ENCODE data around the gene PRSS38. TPM values are rescaled to one million over a fixed set of nuclear protein-coding genes. Genes with fewer than 3 reads are reported as not detected.
A peak's percentile ranks its signal among the peaks of the same experiment; 100 is the strongest.

PRSS38 gene
- total RNA-seq, 1 experiment from 2014 or later: not detected

DNA sequence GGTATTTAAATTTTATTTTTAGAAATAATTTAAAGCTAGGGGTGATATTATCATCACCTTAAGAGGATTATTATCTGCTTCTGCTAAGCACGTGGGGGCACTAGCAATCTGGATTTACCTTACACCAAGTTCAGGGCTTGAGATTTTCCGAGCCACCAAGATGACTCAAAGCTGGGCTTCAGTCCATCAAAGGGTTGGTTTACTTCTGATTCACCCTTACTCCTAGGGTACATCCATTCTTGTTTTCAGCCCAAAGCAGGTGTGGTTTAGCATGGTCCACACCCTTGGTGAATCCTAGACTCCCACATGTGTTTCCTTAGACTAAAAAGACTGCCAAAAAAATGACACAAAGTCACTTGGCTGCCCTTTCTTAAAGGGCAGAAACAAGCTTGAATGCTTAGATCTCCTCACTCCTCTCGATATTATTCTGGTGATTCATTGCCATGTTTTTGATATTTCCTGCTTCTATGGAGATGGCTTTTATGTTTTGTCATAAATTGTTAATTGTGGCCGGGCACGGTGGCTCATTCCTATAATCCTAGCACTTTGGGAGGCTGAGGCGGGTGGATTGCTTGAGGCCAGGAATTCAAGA, 9.8 kb upstream of the PRSS38 start (continued):
- TF ChIP-seq CBX3 (IDR thresholded peaks at IDR 0.05; ENCODE audit: low read depth) (peak; percentile 76; the same call in 1 of the 2 replicates), FOSL1 (IDR thresholded peaks at IDR 0.05; ENCODE audit: low read depth) (peak; percentile 88)
- TF ChIP-seq, protein P1, sequence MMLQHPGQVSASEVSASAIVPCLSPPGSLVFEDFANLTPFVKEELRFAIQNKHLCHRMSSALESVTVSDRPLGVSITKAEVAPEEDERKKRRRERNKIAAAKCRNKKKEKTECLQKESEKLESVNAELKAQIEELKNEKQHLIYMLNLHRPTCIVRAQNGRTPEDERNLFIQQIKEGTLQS (IDR thresholded peaks at IDR 0.05): no peak

DNA sequence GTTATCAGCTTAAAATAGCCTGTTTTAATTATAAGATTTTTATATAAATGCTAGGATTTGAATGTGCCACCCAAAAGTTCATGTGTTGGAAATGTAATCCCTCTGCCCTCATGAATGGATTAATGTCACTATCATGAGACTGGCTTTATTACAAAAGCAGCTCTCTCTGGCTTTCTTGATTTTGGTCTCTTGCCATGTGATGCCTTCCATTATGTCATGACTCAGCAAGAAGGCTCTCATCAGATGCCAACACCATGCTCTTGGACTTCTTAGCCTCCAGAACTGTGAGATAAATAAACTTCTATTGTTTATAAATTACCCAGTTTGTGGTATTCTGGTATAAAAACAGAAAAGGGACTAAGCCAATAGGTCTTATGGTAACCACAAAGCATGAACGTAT, 6.9 kb upstream of the PRSS38 start:
- Histone ChIP-seq H3K27me3 (ENCODE audit: insufficient read depth, low read length) (no peaks in the 10 kb centered on the region), H3K9me3 (ENCODE audit: control insufficient read depth in 1 of 2, insufficient read depth in 1 of 2, low read depth in 1 of 2, low read length in 2 of 2) (no peaks in the 10 kb centered on the region; a peak in 1 of 4 replicates), H3K27ac (ENCODE audit: low read depth, low read length) (no peak overlapping the region), H3K4me2 (ENCODE audit: low read length) (no peak overlapping the region), H3K4me3 (replicated peaks in 1 of 2; ENCODE audit: low read depth in 1 of 2, low read length in 2 of 2) (no peak overlapping the region), H4K20me1 (ENCODE audit: insufficient read depth) (no peaks in the 10 kb centered on the region), H3K36me3 (ENCODE audit: control insufficient read depth in 1 of 2, insufficient read depth in 2 of 2, low read length in 2 of 2) (no peaks in the 10 kb centered on the region), H3K79me2 (ENCODE audit: insufficient read depth, low read length) (no peaks in the 10 kb centered on the region), H3K9ac (ENCODE audit: low read length) (no peak overlapping the region), H2AFZ (ENCODE audit: low read depth, low read length, poor library complexity, severe bottlenecking) (peak overlapping the region; percentile 44), H3K9me2 (ENCODE audit: insufficient read depth) (no peaks in the 10 kb centered on the region), H3K4me1 (ENCODE audit: control insufficient read depth in 1 of 2, insufficient read depth in 2 of 2, low read length in 2 of 2) (peaks cover 9 to 24% of the 10 kb centered on the region in 2 experiments)
- DNase-seq (ENCODE audit: low read depth, low spot score) (no peak), ATAC-seq (no peak)
- intact Hi-C loops (cut with micrococcal nuclease): no loop called here
- POLR2A ChIA-PET: no interaction called here
- BruUV-seq (replicated peaks): no TSS peak
- RAD21 ChIA-PET (ENCODE audit: low non-redundant PET in 1 of 2, low total read pairs in 2 of 2, uncharacterized antibody in 2 of 2, unreplicated experiment in 2 of 2): no interaction called here
- CTCF ChIA-PET: no interaction called here
- TF ChIP-seq TCF7L2 (IDR thresholded peaks at IDR 0.05; ENCODE audit: borderline replicate concordance, extremely low read depth, insufficient read depth, insufficient read length) (no peak), FOSL1 (IDR thresholded peaks at IDR 0.05; ENCODE audit: low read depth) (no peak), YY1 (IDR thresholded peaks at IDR 0.05; ENCODE audit: extremely low read depth, insufficient replicate concordance, low read depth, low read length) (no peak), SRF (IDR thresholded peaks at IDR 0.05; ENCODE audit: low read depth) (no peak), SP1 (IDR thresholded peaks at IDR 0.05; ENCODE audit: low read depth) (no peak), POLR2AphosphoS5 (IDR thresholded peaks at IDR 0.05; ENCODE audit: low read depth, low read length) (no peak), EZH2phosphoT487 (IDR thresholded peaks at IDR 0.05; ENCODE audit: borderline replicate concordance) (no peak), EZH2 (IDR thresholded peaks at IDR 0.05) (no peak), ZFX (IDR thresholded peaks at IDR 0.05) (no peak), RAD21 (IDR thresholded peaks at IDR 0.05; ENCODE audit: low read depth) (no peak)
- TF ChIP-seq, protein P1 (IDR thresholded peaks at IDR 0.05): no peak
- TF ChIP-seq, protein P2, sequence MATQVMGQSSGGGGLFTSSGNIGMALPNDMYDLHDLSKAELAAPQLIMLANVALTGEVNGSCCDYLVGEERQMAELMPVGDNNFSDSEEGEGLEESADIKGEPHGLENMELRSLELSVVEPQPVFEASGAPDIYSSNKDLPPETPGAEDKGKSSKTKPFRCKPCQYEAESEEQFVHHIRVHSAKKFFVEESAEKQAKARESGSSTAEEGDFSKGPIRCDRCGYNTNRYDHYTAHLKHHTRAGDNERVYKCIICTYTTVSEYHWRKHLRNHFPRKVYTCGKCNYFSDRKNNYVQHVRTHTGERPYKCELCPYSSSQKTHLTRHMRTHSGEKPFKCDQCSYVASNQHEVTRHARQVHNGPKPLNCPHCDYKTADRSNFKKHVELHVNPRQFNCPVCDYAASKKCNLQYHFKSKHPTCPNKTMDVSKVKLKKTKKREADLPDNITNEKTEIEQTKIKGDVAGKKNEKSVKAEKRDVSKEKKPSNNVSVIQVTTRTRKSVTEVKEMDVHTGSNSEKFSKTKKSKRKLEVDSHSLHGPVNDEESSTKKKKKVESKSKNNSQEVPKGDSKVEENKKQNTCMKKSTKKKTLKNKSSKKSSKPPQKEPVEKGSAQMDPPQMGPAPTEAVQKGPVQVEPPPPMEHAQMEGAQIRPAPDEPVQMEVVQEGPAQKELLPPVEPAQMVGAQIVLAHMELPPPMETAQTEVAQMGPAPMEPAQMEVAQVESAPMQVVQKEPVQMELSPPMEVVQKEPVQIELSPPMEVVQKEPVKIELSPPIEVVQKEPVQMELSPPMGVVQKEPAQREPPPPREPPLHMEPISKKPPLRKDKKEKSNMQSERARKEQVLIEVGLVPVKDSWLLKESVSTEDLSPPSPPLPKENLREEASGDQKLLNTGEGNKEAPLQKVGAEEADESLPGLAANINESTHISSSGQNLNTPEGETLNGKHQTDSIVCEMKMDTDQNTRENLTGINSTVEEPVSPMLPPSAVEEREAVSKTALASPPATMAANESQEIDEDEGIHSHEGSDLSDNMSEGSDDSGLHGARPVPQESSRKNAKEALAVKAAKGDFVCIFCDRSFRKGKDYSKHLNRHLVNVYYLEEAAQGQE (IDR thresholded peaks at IDR 0.05; ENCODE audit: low read depth): no peak
